AG08395 (cell line): ENCODE data around the gene LSR.

Source experiments
- DNase-seq: peaks from one replicate; pipeline ENCODE4 v3.0.0; 2012; ENCODE audit warnings: mixed read lengths, low spot score

LSR gene

GRCh38 chr19:35287713-35288112, 38.9 kb downstream of the LSR start:
- no peak for DNase-seq

GRCh38 chr19:35288331-35288730, 39.5 kb downstream of the LSR start:
- no peak for DNase-seq

GRCh38 chr19:35288906-35289305, 40.1 kb downstream of the LSR start:
- DNase-seq: no peak

DNA sequence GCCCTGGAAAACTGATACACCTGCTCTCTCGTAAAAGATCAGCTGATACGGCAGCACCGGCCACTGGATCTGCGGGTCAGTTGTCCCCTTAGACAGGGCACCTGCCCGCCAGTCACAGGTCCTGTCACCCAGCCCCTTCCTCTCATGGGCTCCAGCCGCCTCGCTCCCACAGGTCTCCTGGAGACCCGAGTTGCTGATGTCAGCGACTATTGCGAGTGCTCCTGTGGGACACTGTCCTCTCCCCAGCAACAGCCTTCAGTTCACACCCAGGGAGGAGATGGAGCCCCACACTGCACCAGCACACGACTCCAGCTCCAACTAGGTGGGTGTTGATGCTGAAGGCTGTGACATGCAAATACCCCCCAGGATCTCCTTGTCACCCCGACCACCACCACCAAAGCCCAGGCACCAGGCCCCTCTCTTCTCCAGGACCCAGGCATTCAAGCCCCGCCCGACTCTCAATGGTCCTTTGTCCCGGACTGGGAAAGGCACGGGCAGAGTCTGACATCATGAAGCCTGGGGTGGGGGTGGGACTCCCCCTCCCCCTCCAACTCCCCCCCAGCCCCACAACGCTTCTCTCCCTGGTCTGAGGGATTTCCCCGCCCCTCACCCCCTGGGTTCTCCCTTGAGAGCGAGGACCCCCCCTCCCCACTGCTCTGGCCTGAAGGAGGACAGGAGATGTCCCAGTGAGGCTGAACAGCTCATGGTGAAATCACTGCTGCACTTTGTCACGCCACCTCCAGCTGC, 41.8 kb downstream of the LSR start:
- no peak for DNase-seq

DNA sequence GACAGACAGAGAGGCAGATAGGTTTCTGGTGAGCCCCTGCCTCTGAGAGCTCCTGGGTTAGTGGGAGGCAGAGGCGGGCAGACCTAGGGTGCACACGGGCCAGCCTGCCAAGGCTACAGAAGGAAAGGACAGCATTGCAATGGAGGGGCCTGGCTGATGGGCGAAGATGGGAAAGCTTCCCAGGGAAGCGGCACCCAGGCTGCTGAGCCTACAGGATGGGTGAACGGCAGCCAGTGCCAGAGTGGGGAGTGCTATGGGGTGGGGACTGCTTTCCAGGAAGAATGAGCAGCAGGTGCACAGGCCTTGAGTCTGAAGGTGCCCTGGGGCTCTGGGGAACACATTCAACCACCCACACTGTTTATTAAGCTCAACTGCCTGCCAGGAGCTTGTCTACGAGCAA, 42.5 kb downstream of the LSR start:
- DNase-seq: no peak

GRCh38 chr19:35291916-35292315, 43.1 kb downstream of the LSR start, which contains the start of gene MAG:
MAG (plus strand) TSS chr19:35292161; CDS start chr19:35295409, 3,248 bp downstream.
- DNase-seq: no peak

DNA sequence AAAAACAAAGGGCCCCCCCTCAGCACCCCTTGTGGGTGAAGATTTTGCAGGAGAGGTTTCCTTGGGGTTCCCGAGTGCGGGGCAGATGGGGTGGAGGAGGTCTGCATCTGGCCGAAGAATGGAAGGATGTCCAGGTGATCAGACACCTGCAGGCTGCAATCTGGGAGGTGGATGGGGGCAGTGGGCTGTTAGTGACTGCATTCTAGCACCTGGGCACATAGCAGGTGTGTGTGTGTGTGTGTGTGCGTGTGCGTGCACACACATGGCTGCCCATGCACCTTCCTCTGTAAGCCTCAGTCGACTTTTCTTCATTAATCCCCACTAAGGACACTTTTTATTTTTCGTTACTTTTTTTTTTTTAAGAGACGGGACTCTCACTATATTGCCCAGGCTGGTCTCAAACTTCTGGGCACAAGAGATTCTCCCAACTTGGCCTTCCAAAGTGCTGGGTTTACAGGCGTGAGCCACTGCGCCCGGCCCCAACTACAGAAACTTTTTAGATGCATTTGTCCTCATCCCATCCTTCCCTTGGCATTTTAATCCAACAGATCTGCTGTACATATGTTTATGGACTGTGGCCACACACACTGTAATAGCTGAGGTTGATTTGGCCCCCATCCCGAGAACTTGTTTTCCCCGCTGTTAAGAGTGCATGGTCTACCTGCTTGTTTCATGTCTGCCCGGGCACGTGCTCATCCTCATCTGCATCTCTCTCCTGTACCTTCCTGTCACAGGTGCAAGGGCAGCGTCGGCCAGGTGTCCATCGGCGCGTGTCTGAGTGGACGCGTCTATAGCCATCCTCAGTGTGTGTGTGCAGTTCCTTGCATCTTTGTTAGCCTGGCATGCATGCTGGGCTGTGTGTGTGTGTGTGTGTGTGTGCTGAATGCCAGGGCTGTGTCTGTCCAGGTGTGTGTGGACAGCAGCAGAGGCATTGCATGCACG, 43.9 kb downstream of the LSR start:
- DNase-seq: no peak

DNA sequence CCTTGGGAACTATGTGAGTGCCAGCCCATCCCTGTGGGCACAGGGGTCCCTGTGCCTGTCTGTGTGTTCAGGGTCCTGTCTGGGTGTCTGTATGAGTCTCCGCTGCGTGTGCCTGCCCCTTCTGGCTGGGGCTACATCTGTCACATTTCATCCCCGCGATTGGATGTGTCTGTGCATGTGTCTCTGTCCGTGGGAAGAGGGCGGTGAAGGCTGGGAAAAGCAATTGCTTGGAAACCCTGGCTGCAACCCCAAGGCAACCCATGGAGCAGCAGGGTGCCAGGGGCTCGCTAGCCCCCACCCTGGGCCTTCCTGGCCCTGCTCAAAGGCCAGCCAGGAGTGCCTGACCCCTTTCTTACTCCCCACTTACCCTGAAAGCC, 44.5 kb downstream of the LSR start:
- DNase-seq: no peak

DNA sequence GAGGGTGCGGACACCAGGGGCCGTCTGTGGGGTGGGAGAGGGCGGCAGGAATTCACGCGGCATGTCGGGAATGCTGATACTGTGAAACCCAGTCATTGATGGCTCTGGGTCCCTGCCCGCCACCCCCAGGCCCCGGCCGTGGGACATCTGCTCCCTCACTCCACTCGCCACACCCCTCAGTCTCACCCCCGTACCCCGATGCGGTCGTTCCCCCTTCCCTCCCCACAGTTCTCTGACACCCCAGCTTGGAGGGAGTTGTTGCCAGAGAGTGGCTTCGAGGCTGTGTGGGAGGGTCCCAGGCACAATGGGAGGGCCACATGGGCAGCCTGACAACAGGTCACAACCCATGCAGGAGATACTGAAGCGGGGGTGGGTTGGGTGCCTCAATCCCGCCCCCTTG, 45.0 kb downstream of the LSR start:
- DNase-seq: no peak

GRCh38 chr19:35294328-35294727, 45.5 kb downstream of the LSR start:
- no peak for DNase-seq

DNA sequence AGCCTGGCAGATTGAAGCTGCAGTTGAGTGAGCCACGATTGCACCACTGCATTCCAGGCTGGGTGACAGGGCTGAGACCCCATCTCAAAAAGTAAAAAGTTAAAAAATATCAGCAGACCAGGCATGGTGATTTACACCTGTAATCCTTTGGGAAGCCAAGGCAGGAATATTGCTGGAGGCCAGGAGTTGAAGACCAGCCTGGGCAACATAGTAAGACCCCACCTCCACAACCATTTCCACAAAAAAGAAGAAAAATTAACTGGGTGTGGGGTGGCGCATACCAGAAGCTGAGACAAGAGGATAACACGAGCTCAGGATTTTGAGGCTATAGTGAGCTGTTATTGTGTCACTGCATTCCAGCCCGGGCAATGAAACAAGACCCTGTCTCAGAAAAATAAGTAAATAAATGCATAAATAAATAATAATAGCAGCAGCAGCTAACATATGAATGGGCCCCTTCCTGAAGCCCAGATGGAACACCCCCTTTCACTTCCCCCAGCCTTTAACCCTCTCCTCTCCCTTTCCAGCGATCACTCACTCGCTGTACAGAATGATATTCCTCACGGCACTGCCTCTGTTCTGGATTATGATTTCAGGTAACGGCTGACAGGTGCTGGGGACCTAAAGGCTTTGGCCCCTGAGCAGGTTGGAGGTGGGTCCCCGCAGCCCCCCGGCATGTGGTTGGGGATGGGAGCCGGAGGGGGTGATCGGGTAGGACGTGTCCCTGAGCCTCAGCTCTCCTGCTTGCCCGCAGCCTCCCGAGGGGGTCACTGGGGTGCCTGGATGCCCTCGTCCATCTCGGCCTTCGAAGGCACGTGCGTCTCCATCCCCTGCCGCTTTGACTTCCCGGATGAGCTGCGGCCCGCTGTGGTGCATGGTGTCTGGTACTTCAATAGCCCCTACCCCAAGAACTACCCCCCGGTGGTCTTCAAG, 46.3 kb downstream of the LSR start:
- DNase-seq: no peak

DNA sequence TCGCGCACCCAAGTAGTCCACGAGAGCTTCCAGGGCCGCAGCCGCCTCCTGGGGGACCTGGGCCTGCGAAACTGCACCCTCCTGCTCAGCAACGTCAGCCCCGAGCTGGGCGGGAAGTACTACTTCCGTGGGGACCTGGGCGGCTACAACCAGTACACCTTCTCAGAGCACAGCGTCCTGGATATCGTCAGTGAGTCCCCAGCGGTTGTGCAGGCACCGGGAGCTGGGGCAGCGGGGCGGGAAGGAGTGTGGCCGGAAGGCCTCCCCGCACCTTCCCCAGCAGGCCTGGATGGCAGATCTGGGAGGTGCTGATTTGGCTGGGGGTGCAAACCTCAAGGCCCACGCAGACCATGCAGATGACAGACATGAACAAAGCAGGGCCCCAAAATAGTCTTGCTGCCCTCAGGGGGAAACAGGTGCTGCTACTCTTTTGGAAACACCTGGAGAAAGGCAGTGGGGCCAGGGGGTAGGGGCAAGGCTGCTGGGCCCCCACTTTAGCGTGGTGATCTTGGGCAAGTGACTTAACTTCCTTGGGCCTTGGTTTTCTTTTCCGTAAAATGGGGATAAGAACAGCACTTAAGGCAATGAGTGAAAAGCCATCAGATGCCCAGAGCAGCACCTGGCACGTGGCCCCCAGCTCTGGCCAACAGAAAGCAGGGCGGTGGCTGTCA, 47.1 kb downstream of the LSR start:
- DNase-seq: no peak

- DNase-seq: no peak
These were observed 48.1 kb downstream of the LSR start for GRCh38 chr19:35296644-35297514.

- no peak for DNase-seq
These were observed 48.7 kb downstream of the LSR start for GRCh38 chr19:35297515-35297848.

- DNase-seq: no peak
These were observed 49.1 kb downstream of the LSR start for GRCh38 chr19:35297922-35298321.

GRCh38 chr19:35298561-35298972, 49.8 kb downstream of the LSR start:
- no peak for DNase-seq

GRCh38 chr19:35299523-35300338, 50.9 kb downstream of the LSR start:
- no peak for DNase-seq

DNA sequence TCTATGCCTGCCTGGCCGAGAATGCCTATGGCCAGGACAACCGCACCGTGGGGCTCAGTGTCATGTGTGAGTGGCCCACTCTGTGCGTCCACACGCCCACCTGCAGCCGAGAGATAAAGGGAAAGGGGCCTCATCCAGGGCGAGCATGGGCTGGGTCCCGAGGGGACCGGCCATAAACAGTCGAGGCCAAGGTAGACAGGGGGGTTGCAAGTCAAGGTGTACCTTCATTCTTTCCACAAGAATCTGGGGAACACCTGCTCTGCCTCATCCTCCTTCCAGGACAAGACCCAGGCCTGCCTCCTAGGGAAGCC, 51.5 kb downstream of the LSR start:
- no peak for DNase-seq

DNA sequence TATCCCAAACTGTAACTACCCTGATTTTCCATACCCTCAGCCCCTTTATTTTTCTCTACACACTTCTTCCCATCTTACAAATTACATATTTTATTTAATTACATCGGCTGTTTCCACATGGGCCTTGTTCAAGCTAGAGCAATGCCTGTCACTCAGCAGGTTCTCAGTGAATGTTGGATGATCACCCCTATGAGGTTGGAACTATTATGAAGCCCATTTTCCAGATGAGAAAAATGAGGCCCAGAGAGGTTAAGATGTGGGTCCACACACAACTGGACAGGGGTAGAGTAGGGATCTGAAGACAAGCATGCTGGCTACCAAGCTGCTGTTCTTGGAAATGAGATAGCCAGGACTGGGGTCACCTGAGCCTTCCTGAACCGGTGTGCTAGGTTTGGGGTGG, 53.2 kb downstream of the LSR start:
- no peak for DNase-seq

DNA sequence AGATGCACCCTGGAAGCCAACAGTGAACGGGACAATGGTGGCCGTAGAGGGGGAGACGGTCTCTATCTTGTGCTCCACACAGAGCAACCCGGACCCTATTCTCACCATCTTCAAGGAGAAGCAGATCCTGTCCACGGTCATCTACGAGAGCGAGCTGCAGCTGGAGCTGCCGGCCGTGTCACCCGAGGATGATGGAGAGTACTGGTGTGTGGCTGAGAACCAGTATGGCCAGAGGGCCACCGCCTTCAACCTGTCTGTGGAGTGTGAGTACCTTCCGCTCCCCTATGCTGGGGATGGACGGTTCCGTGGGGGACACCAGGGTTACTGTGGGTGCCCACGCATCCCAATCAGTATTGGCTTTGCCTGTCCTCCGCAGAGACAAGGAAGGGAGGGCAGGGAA, 53.6 kb downstream of the LSR start:
- no peak for DNase-seq
